Measurements from ENCODE around the gene PLD3. TPM values are rescaled to one million over a fixed set of nuclear protein-coding genes. Genes with fewer than 3 reads are reported as not detected.

PLD3 gene
- 159 TPM for total RNA-seq
- long read RNA-seq, transcript PLD3-213 (3 exons, 750 nt), result minor isoform, 12 of 416 reads
- long read RNA-seq, transcript PLD3-207 (13 exons, 2,140 nt), result major isoform, 47 of 416 reads
- long read RNA-seq, partial matches to known transcripts, result 71 of 416 reads
- long read RNA-seq, other reads (novel, unspliced or antisense), result 280 of 416 reads

- intact Hi-C loops (cut with DNase I), result loop anchor here (10.0 kb wide), 1 partner anchor 96 kb away; the partner anchor contains the start of gene SERTAD3
- DNase-seq (peak; percentile 100), ATAC-seq (ENCODE audit: poor library complexity) (peak; percentile 98)
Measured at GRCh38 chr19:40348125-40348913, at the start of gene PLD3, which contains the start of gene C19orf47. Gene PLD3, plus strand, starts transcription at chr19:40348695. Its CDS starts 17,789 bp downstream, at chr19:40366484. Gene C19orf47, minus strand, starts transcription at chr19:40348397. Its CDS starts 6,540 bp downstream, at chr19:40341857.

GRCh38 chr19:40300668-40301067 is 47.8 kb upstream of the PLD3 start:
- intact Hi-C loops (cut with DNase I), result loop anchor here (10.0 kb wide), 1 partner anchor 224 kb away; no protein-coding TSS in a partner anchor
- no peak for DNase-seq
- no peak for ATAC-seq (ENCODE audit: poor library complexity)

GRCh38 chr19:40302224-40303011 is 46.1 kb upstream of the PLD3 start:
- DNase-seq, result no peak
- ATAC-seq (ENCODE audit: poor library complexity), result no peak
- intact Hi-C loops (cut with DNase I), result loop anchor here (10.0 kb wide), 1 partner anchor 222 kb away; no protein-coding TSS in a partner anchor

GRCh38 chr19:40303765-40304164 is 44.7 kb upstream of the PLD3 start:
- intact Hi-C loops (cut with DNase I), result loop anchor here (10.0 kb wide), 1 partner anchor 221 kb away; no protein-coding TSS in a partner anchor
- ATAC-seq (ENCODE audit: poor library complexity) (no peak), DNase-seq (no peak)

- intact Hi-C loops (cut with DNase I), result loop anchor here (10.0 kb wide), 1 partner anchor 220 kb away; no protein-coding TSS in a partner anchor
- ATAC-seq (ENCODE audit: poor library complexity) (no peak), DNase-seq (no peak)
Measured at GRCh38 chr19:40304306-40304705, 44.2 kb upstream of the PLD3 start.

- intact Hi-C loops (cut with DNase I), result loop anchor here (10.0 kb wide), 1 partner anchor 219 kb away; no protein-coding TSS in a partner anchor
- ATAC-seq (ENCODE audit: poor library complexity) (peak; percentile 89), DNase-seq (no peak)
Measured at GRCh38 chr19:40305403-40305802, 43.1 kb upstream of the PLD3 start.

- no peak for ATAC-seq (ENCODE audit: poor library complexity)
- intact Hi-C loops (cut with DNase I), result loop anchor here (10.0 kb wide), 1 partner anchor 215 kb away; no protein-coding TSS in a partner anchor
- DNase-seq, result no peak
Measured at GRCh38 chr19:40309666-40310065, 38.8 kb upstream of the PLD3 start.

GRCh38 chr19:40312533-40312932 is 36.0 kb upstream of the PLD3 start:
- ATAC-seq (ENCODE audit: poor library complexity) (no peak), DNase-seq (no peak)
- intact Hi-C loops (cut with DNase I), result no loop called here

- intact Hi-C loops (cut with DNase I), result no loop called here
- ATAC-seq (ENCODE audit: poor library complexity) (no peak), DNase-seq (no peak)
Measured at GRCh38 chr19:40313229-40313983, 35.1 kb upstream of the PLD3 start.

GRCh38 chr19:40314656-40315055 is 33.8 kb upstream of the PLD3 start:
- intact Hi-C loops (cut with DNase I), result no loop called here
- ATAC-seq (ENCODE audit: poor library complexity) (no peak), DNase-seq (no peak)

GRCh38 chr19:40315812-40316470 is 32.6 kb upstream of the PLD3 start:
- no peak for DNase-seq
- intact Hi-C loops (cut with DNase I), result no loop called here
- peak; percentile 36 for ATAC-seq (ENCODE audit: poor library complexity)

GRCh38 chr19:40317338-40317737 is 31.2 kb upstream of the PLD3 start:
- no peak for ATAC-seq (ENCODE audit: poor library complexity)
- intact Hi-C loops (cut with DNase I), result no loop called here
- no peak for DNase-seq

GRCh38 chr19:40320558-40320935 is 27.9 kb upstream of the PLD3 start:
- no peak for DNase-seq
- intact Hi-C loops (cut with DNase I), result no loop called here
- ATAC-seq (ENCODE audit: poor library complexity), result no peak

- intact Hi-C loops (cut with DNase I), result no loop called here
- ATAC-seq (ENCODE audit: poor library complexity), result no peak
- no peak for DNase-seq
Measured at GRCh38 chr19:40321076-40321475, 27.4 kb upstream of the PLD3 start.

- ATAC-seq (ENCODE audit: poor library complexity) (no peak), DNase-seq (no peak)
- intact Hi-C loops (cut with DNase I), result no loop called here
Measured at GRCh38 chr19:40321566-40322270, 26.8 kb upstream of the PLD3 start.

- intact Hi-C loops (cut with DNase I), result no loop called here
- DNase-seq (no peak), ATAC-seq (ENCODE audit: poor library complexity) (no peak)
Measured at GRCh38 chr19:40322271-40322610, 26.3 kb upstream of the PLD3 start.

GRCh38 chr19:40322951-40323615 is 25.4 kb upstream of the PLD3 start:
- DNase-seq, result no peak
- ATAC-seq (ENCODE audit: poor library complexity), result no peak
- intact Hi-C loops (cut with DNase I), result no loop called here

All from Right ventricle myocardium superior (tissue), 1 donor.